ENCODE results near the gene HIPK2.

- TF ChIP-seq POLR2AphosphoS5 (IDR thresholded peaks at IDR 0.05) = no peak
- no peak for TF ChIP-seq CTCF (IDR thresholded peaks at IDR 0.05)
- TF ChIP-seq POLR2A (IDR thresholded peaks at IDR 0.05) = no peak
Measured at GRCh38 chr7:139543801-139544603, 233.8 kb downstream of the HIPK2 start.
